ENCODE data around the gene ELANE.

GRCh38 chr19:900043-900301 is 47.9 kb downstream of the ELANE start:
- no peak for TF ChIP-seq POLR2A (IDR thresholded peaks at IDR 0.05; ENCODE audit: low read depth, low read length)
- TF ChIP-seq POLR2AphosphoS5 (IDR thresholded peaks at IDR 0.05; ENCODE audit: low read depth, low read length), result no peak
- TF ChIP-seq SPI1 (IDR thresholded peaks at IDR 0.05; ENCODE audit: low read depth, low read length), result no peak
- no peak for TF ChIP-seq PAX5 (IDR thresholded peaks at IDR 0.05; ENCODE audit: insufficient read depth, low read length, severe bottlenecking)
- TF ChIP-seq TAF1 (IDR thresholded peaks at IDR 0.05; ENCODE audit: low read depth, low read length), result no peak

Data from GM12891 (cell line).